ENCODE results near the gene GPC6.

GPC6 gene

DNA sequence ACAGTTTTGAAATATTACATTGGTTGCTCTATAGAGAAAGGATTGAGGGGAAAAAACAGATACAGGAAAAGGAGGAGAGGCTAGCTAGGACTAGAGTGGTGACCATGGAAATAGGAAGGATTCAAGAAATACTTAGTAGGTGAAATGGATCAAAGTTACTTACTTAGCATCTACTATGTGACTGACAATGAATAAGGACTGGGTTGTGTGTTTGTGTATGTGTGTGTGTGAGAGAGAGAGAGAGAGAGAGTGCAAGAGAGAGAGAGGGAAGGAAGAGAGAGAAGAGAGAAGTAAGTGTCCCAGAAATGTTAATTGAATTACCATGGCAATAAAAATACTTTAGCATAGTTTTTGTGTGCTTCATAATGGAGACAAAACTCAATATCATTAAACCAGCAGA is 7.9 kb downstream of the GPC6 start:
- Histone ChIP-seq H3K4me3 (ENCODE audit: low read length) (no peak overlapping the region), H2AFZ (ENCODE audit: low read depth, low read length) (no peak overlapping the region), H3K9ac (ENCODE audit: low read length) (no peak overlapping the region), H3K79me2 (ENCODE audit: low read length) (no peaks in the 10 kb centered on the region), H3K9me3 (ENCODE audit: insufficient read depth, low read length) (peaks cover 13% of the 10 kb centered on the region; the same call in 1 of the 2 replicates), H4K20me1 (ENCODE audit: insufficient read depth, low read length) (no peaks in the 10 kb centered on the region), H3K4me1 (ENCODE audit: low read length) (peaks cover 4% of the 10 kb centered on the region; the same call in 1 of the 2 replicates), H3K27ac (ENCODE audit: low read length) (no peak overlapping the region), H3K36me3 (replicated peaks; ENCODE audit: low read depth, low read length) (peaks cover 4% of the 10 kb centered on the region), H3K27me3 (ENCODE audit: low read depth, low read length) (no peaks in the 10 kb centered on the region), H3K4me2 (ENCODE audit: low read length) (no peak overlapping the region)
- TF ChIP-seq EZH2phosphoT487 (IDR thresholded peaks at IDR 0.05; ENCODE audit: low read depth) = no peak

GRCh38 chr13:93235258-93236015 is 8.8 kb downstream of the GPC6 start:
- no peak overlapping the region for H3K4me3 ChIP-seq (ENCODE audit: low read length)
- H3K4me1 ChIP-seq (ENCODE audit: low read length) = peaks cover 4% of the 10 kb centered on the region; the same call in 1 of the 2 replicates
- no peaks in the 10 kb centered on the region for H4K20me1 ChIP-seq (ENCODE audit: insufficient read depth, low read length)
- peaks cover 17% of the 10 kb centered on the region; the same call in 1 of the 2 replicates for H3K9me3 ChIP-seq (ENCODE audit: insufficient read depth, low read length)
- peaks cover 4% of the 10 kb centered on the region for H3K36me3 ChIP-seq (replicated peaks; ENCODE audit: low read depth, low read length)
- H3K27me3 ChIP-seq (ENCODE audit: low read depth, low read length) = no peaks in the 10 kb centered on the region
- no peak overlapping the region for H3K27ac ChIP-seq (ENCODE audit: low read length)
- H3K79me2 ChIP-seq (ENCODE audit: low read length) = no peaks in the 10 kb centered on the region
- H3K4me2 ChIP-seq (ENCODE audit: low read length) = no peak overlapping the region
- no peak overlapping the region for H2AFZ ChIP-seq (ENCODE audit: low read depth, low read length)
- H3K9ac ChIP-seq (ENCODE audit: low read length) = no peak overlapping the region
- TF ChIP-seq, protein P1, sequence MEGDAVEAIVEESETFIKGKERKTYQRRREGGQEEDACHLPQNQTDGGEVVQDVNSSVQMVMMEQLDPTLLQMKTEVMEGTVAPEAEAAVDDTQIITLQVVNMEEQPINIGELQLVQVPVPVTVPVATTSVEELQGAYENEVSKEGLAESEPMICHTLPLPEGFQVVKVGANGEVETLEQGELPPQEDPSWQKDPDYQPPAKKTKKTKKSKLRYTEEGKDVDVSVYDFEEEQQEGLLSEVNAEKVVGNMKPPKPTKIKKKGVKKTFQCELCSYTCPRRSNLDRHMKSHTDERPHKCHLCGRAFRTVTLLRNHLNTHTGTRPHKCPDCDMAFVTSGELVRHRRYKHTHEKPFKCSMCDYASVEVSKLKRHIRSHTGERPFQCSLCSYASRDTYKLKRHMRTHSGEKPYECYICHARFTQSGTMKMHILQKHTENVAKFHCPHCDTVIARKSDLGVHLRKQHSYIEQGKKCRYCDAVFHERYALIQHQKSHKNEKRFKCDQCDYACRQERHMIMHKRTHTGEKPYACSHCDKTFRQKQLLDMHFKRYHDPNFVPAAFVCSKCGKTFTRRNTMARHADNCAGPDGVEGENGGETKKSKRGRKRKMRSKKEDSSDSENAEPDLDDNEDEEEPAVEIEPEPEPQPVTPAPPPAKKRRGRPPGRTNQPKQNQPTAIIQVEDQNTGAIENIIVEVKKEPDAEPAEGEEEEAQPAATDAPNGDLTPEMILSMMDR (IDR thresholded peaks at IDR 0.05; ENCODE audit: low read depth, low read length) = no peak
- TF ChIP-seq EZH2phosphoT487 (IDR thresholded peaks at IDR 0.05; ENCODE audit: low read depth) = no peak

DNA sequence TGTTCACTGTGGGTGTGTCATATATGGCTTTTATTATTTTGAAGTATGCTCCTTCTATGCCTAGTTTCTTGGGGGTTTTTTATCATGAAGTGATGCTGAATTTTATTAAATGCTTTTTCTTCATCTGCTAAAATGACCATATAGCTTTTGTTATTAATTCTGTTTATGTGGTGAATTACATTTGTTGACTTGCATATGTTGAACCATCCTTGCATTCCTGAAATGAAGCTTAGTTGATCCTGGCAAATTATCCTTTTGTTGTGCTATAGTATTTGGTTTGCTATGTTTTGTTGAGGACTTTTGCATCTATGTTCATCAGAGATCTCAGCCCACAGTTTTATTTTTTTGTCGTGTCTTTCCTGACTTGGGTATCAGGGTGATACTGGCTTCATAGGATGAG is 12.1 kb downstream of the GPC6 start:
- TF ChIP-seq, protein P1 (IDR thresholded peaks at IDR 0.05; ENCODE audit: low read depth, low read length) = no peak
- no peak for TF ChIP-seq EZH2phosphoT487 (IDR thresholded peaks at IDR 0.05; ENCODE audit: low read depth)
- H3K79me2 ChIP-seq (ENCODE audit: low read length) = no peaks in the 10 kb centered on the region
- H3K4me1 ChIP-seq (ENCODE audit: low read length) = peaks cover 4% of the 10 kb centered on the region; the same call in 1 of the 2 replicates
- H3K9ac ChIP-seq (ENCODE audit: low read length) = no peak overlapping the region
- peaks cover 4% of the 10 kb centered on the region for H3K36me3 ChIP-seq (replicated peaks; ENCODE audit: low read depth, low read length)
- no peak overlapping the region for H3K4me2 ChIP-seq (ENCODE audit: low read length)
- no peaks in the 10 kb centered on the region for H4K20me1 ChIP-seq (ENCODE audit: insufficient read depth, low read length)
- no peak overlapping the region for H3K4me3 ChIP-seq (ENCODE audit: low read length)
- H3K27me3 ChIP-seq (ENCODE audit: low read depth, low read length) = no peaks in the 10 kb centered on the region
- peaks cover 17% of the 10 kb centered on the region; the same call in 1 of the 2 replicates for H3K9me3 ChIP-seq (ENCODE audit: insufficient read depth, low read length)
- no peak overlapping the region for H3K27ac ChIP-seq (ENCODE audit: low read length)
- no peak overlapping the region for H2AFZ ChIP-seq (ENCODE audit: low read depth, low read length)

GRCh38 chr13:93243375-93244063 is 16.9 kb downstream of the GPC6 start:
- H3K4me1 ChIP-seq (ENCODE audit: low read length) = no peaks in the 10 kb centered on the region
- H3K9ac ChIP-seq (ENCODE audit: low read length) = no peak overlapping the region
- no peak for TF ChIP-seq EZH2phosphoT487 (IDR thresholded peaks at IDR 0.05; ENCODE audit: low read depth)
- TF ChIP-seq, protein P1 (IDR thresholded peaks at IDR 0.05; ENCODE audit: low read depth, low read length) = no peak
- H2AFZ ChIP-seq (ENCODE audit: low read depth, low read length) = no peak overlapping the region
- no peaks in the 10 kb centered on the region for H3K79me2 ChIP-seq (ENCODE audit: low read length)
- H3K4me2 ChIP-seq (ENCODE audit: low read length) = no peak overlapping the region
- H3K27ac ChIP-seq (ENCODE audit: low read length) = no peak overlapping the region
- no peak overlapping the region for H3K4me3 ChIP-seq (ENCODE audit: low read length)
- no peaks in the 10 kb centered on the region for H3K27me3 ChIP-seq (ENCODE audit: low read depth, low read length)
- peaks cover 13% of the 10 kb centered on the region; the same call in 1 of the 2 replicates for H3K9me3 ChIP-seq (ENCODE audit: insufficient read depth, low read length)
- peaks cover under 1% of the 10 kb centered on the region for H3K36me3 ChIP-seq (replicated peaks; ENCODE audit: low read depth, low read length)
- no peaks in the 10 kb centered on the region for H4K20me1 ChIP-seq (ENCODE audit: insufficient read depth, low read length)
